ENCODE data around the gene POU2F3.

The POU2F3 gene

GRCh38 chr11:120201653-120202052 is 38.3 kb upstream of the POU2F3 start:
- H3K4ac ChIP-seq (ENCODE audit: low read depth, low read length) = no peak overlapping the region
- no peak overlapping the region for H3K18ac ChIP-seq (ENCODE audit: low read length)
- WGBS (ENCODE audit: extremely low coverage, insufficient coverage, insufficient read length) = no CpG with 5 or more reads among the region's 3 CpGs

GRCh38 chr11:120203626-120204025 is 36.3 kb upstream of the POU2F3 start:
- no peaks in the 10 kb centered on the region for H3K4me1 ChIP-seq (ENCODE audit: control insufficient read depth in 1 of 2, insufficient read depth in 2 of 2, low read length in 2 of 2)
- peak; percentile 56 to 78 for DNase-seq
- H3K9me3 ChIP-seq (ENCODE audit: insufficient read depth, low read depth, low read length) = peaks cover 4% of the 10 kb centered on the region
- no peak overlapping the region for H2AK5ac ChIP-seq (ENCODE audit: low read length)
- no peak overlapping the region for H3K18ac ChIP-seq (ENCODE audit: low read length)
- no peak overlapping the region for H2BK5ac ChIP-seq (ENCODE audit: low read depth, low read length, poor library complexity)
- no peak overlapping the region for H4K8ac ChIP-seq (ENCODE audit: low read depth, low read length)
- H2AFZ ChIP-seq (ENCODE audit: insufficient read depth, low read length, poor library complexity) = no peak overlapping the region
- H3K27me3 ChIP-seq (ENCODE audit: insufficient read depth, low read length) = peaks cover 12% of the 10 kb centered on the region
- H3K36me3 ChIP-seq (ENCODE audit: control insufficient read depth in 1 of 2, insufficient read depth in 2 of 2, low read length in 2 of 2) = no peaks in the 10 kb centered on the region
- H3K27ac ChIP-seq (ENCODE audit: low read depth, low read length) = no peak overlapping the region
- H4K91ac ChIP-seq (ENCODE audit: low read depth, low read length) = no peak overlapping the region
- H4K12ac ChIP-seq (ENCODE audit: low read depth, low read length) = no peak overlapping the region
- H3K4me3 ChIP-seq (ENCODE audit: low read depth, low read length) = no peak overlapping the region
- H3K79me2 ChIP-seq (ENCODE audit: control insufficient read depth, insufficient read depth, low read length, poor library complexity) = no peaks in the 10 kb centered on the region
- no peak overlapping the region for H3K14ac ChIP-seq (ENCODE audit: low read length)
- H3K4me2 ChIP-seq (ENCODE audit: low read length) = no peak overlapping the region
- H2BK12ac ChIP-seq (ENCODE audit: low read length) = no peak overlapping the region
- no peak overlapping the region for H3K4ac ChIP-seq (ENCODE audit: low read depth, low read length)
- no peak overlapping the region for H3K23ac ChIP-seq (ENCODE audit: low read length)
- no CpG with 5 or more reads among the region's 4 CpGs for WGBS (ENCODE audit: extremely low coverage, insufficient coverage, insufficient read length)
- H3K9ac ChIP-seq (ENCODE audit: low read length) = no peak overlapping the region
- H3K79me1 ChIP-seq (ENCODE audit: low read length) = no peaks in the 10 kb centered on the region
- H2BK120ac ChIP-seq (ENCODE audit: insufficient read depth, low read length, poor library complexity) = no peak overlapping the region

More at GRCh38 chr11:120201653-120202052, 38.3 kb upstream of the POU2F3 start:
- Histone ChIP-seq H3K9ac (ENCODE audit: low read length) (no peak overlapping the region), H3K79me1 (ENCODE audit: low read length) (no peaks in the 10 kb centered on the region), H4K12ac (ENCODE audit: low read depth, low read length) (no peak overlapping the region), H3K4me3 (ENCODE audit: low read depth, low read length) (no peak overlapping the region), H3K4me1 (ENCODE audit: control insufficient read depth in 1 of 2, insufficient read depth in 2 of 2, low read length in 2 of 2) (no peaks in the 10 kb centered on the region), H3K14ac (ENCODE audit: low read length) (no peak overlapping the region), H2BK12ac (ENCODE audit: low read length) (no peak overlapping the region), H3K79me2 (ENCODE audit: control insufficient read depth, insufficient read depth, low read length, poor library complexity) (no peaks in the 10 kb centered on the region), H3K36me3 (ENCODE audit: control insufficient read depth in 1 of 2, insufficient read depth in 2 of 2, low read length in 2 of 2) (no peaks in the 10 kb centered on the region), H2AK5ac (ENCODE audit: low read length) (no peak overlapping the region), H4K8ac (ENCODE audit: low read depth, low read length) (no peak overlapping the region), H3K23ac (ENCODE audit: low read length) (no peak overlapping the region), H3K9me3 (ENCODE audit: insufficient read depth, low read depth, low read length) (peaks cover 2% of the 10 kb centered on the region), H3K4me2 (ENCODE audit: low read length) (no peak overlapping the region), H2BK5ac (ENCODE audit: low read depth, low read length, poor library complexity) (no peak overlapping the region), H4K91ac (ENCODE audit: low read depth, low read length) (no peak overlapping the region), H2BK120ac (ENCODE audit: insufficient read depth, low read length, poor library complexity) (no peak overlapping the region), H3K27me3 (ENCODE audit: insufficient read depth, low read length) (peaks cover 5% of the 10 kb centered on the region), H2AFZ (ENCODE audit: insufficient read depth, low read length, poor library complexity) (no peak overlapping the region), H3K27ac (ENCODE audit: low read depth, low read length) (no peak overlapping the region)
- no peak for DNase-seq

GRCh38 chr11:120205596-120206161 is 34.3 kb upstream of the POU2F3 start:
- Histone ChIP-seq H3K79me1 (ENCODE audit: low read length) (no peaks in the 10 kb centered on the region), H4K12ac (ENCODE audit: low read depth, low read length) (no peak overlapping the region), H2BK5ac (ENCODE audit: low read depth, low read length, poor library complexity) (no peak overlapping the region), H3K14ac (ENCODE audit: low read length) (no peak overlapping the region), H3K27ac (ENCODE audit: low read depth, low read length) (no peak overlapping the region), H4K8ac (ENCODE audit: low read depth, low read length) (no peak overlapping the region), H3K4me2 (ENCODE audit: low read length) (no peak overlapping the region), H3K9ac (ENCODE audit: low read length) (no peak overlapping the region), H3K4me1 (ENCODE audit: control insufficient read depth in 1 of 2, insufficient read depth in 2 of 2, low read length in 2 of 2) (no peaks in the 10 kb centered on the region), H3K18ac (ENCODE audit: low read length) (no peak overlapping the region), H4K91ac (ENCODE audit: low read depth, low read length) (no peak overlapping the region), H3K79me2 (ENCODE audit: control insufficient read depth, insufficient read depth, low read length, poor library complexity) (no peaks in the 10 kb centered on the region), H2BK12ac (ENCODE audit: low read length) (no peak overlapping the region), H2AFZ (ENCODE audit: insufficient read depth, low read length, poor library complexity) (no peak overlapping the region), H3K36me3 (ENCODE audit: control insufficient read depth in 1 of 2, insufficient read depth in 2 of 2, low read length in 2 of 2) (no peaks in the 10 kb centered on the region), H3K4ac (ENCODE audit: low read depth, low read length) (no peak overlapping the region), H2BK120ac (ENCODE audit: insufficient read depth, low read length, poor library complexity) (no peak overlapping the region), H3K9me3 (ENCODE audit: insufficient read depth, low read depth, low read length) (peaks cover 4% of the 10 kb centered on the region), H3K23ac (ENCODE audit: low read length) (no peak overlapping the region), H3K4me3 (ENCODE audit: low read depth, low read length) (no peak overlapping the region), H3K27me3 (ENCODE audit: insufficient read depth, low read length) (peaks cover 15% of the 10 kb centered on the region), H2AK5ac (ENCODE audit: low read length) (no peak overlapping the region)
- peak; percentile 18 to 50 for DNase-seq
- WGBS (ENCODE audit: extremely low coverage, insufficient coverage, insufficient read length) = no CpG with 5 or more reads among the region's 7 CpGs

GRCh38 chr11:120207512-120207911 is 32.4 kb upstream of the POU2F3 start:
- H4K91ac ChIP-seq (ENCODE audit: low read depth, low read length) = no peak overlapping the region
- no peak overlapping the region for H4K12ac ChIP-seq (ENCODE audit: low read depth, low read length)
- H3K4ac ChIP-seq (ENCODE audit: low read depth, low read length) = no peak overlapping the region
- no peak overlapping the region for H2BK120ac ChIP-seq (ENCODE audit: insufficient read depth, low read length, poor library complexity)
- no peak overlapping the region for H2BK12ac ChIP-seq (ENCODE audit: low read length)
- H4K8ac ChIP-seq (ENCODE audit: low read depth, low read length) = no peak overlapping the region
- WGBS (ENCODE audit: extremely low coverage, insufficient coverage, insufficient read length) = no CpG with 5 or more reads among the region's 7 CpGs
- H2BK5ac ChIP-seq (ENCODE audit: low read depth, low read length, poor library complexity) = no peak overlapping the region
- peaks cover 0 to 8% of the 10 kb centered on the region in 2 experiments for H3K4me1 ChIP-seq (ENCODE audit: control insufficient read depth in 1 of 2, insufficient read depth in 2 of 2, low read length in 2 of 2)
- H3K4me3 ChIP-seq (ENCODE audit: low read depth, low read length) = no peak overlapping the region
- no peaks in the 10 kb centered on the region for H3K36me3 ChIP-seq (ENCODE audit: control insufficient read depth in 1 of 2, insufficient read depth in 2 of 2, low read length in 2 of 2)
- H3K79me2 ChIP-seq (ENCODE audit: control insufficient read depth, insufficient read depth, low read length, poor library complexity) = no peaks in the 10 kb centered on the region
- no peak overlapping the region for H2AFZ ChIP-seq (ENCODE audit: insufficient read depth, low read length, poor library complexity)
- H3K23ac ChIP-seq (ENCODE audit: low read length) = no peak overlapping the region
- no peak overlapping the region for H3K27ac ChIP-seq (ENCODE audit: low read depth, low read length)
- peaks cover 26% of the 10 kb centered on the region for H3K27me3 ChIP-seq (ENCODE audit: insufficient read depth, low read length)
- no peak overlapping the region for H2AK5ac ChIP-seq (ENCODE audit: low read length)
- H3K4me2 ChIP-seq (ENCODE audit: low read length) = no peak overlapping the region
- no peak overlapping the region for H3K18ac ChIP-seq (ENCODE audit: low read length)
- H3K79me1 ChIP-seq (ENCODE audit: low read length) = no peaks in the 10 kb centered on the region
- no peak for DNase-seq
- H3K9ac ChIP-seq (ENCODE audit: low read length) = no peak overlapping the region
- H3K9me3 ChIP-seq (ENCODE audit: insufficient read depth, low read depth, low read length) = peaks cover 2% of the 10 kb centered on the region
- H3K14ac ChIP-seq (ENCODE audit: low read length) = no peak overlapping the region
